GM12865 (cell line): ENCODE data around the gene CLIC4.
A peak's percentile ranks its signal among the peaks of the same experiment; 100 is the strongest.
"Not testable (repeated sequence)": the region's sequence is repeated elsewhere in the genome, so short reads cannot be mapped to it uniquely, and the experiment has no call there.

Experiments
- DNase-seq: peaks from one replicate; pipeline ENCODE4 v3.0.0; 2010; ENCODE audit warnings: low read depth
- H3K4me3 ChIP-seq: 2 replicates; pipeline ENCODE4 v1.5.1; 2011; ENCODE audit warnings: mild to moderate bottlenecking, low read depth, low read length, control low read depth
- CTCF ChIP-seq: IDR thresholded peaks from 2 replicates; pipeline ENCODE4 v1.5.1; 2011; ENCODE audit warnings: low read length, control low read depth, low read depth, inconsistent platforms; ENCODE audit not compliant: insufficient read depth; ENCODE audit errors: missing control alignments

Gene CLIC4

GRCh38 chr1:24744911-24745710, at the start of gene CLIC4:
CLIC4 (plus strand) TSS chr1:24745447; CDS start chr1:24745554, 107 bp downstream.
- no peak for TF ChIP-seq CTCF
- peak within 1 kb of the TSS; percentile 88 for H3K4me3 ChIP-seq
- peak; percentile 100 for DNase-seq

GRCh38 chr1:24696041-24696755, 49.0 kb upstream of the CLIC4 start:
- no peak for TF ChIP-seq CTCF
- no peak overlapping the region for H3K4me3 ChIP-seq
- DNase-seq = no peak

GRCh38 chr1:24696756-24697330, 48.4 kb upstream of the CLIC4 start:
- DNase-seq = no peak
- TF ChIP-seq CTCF = no peak
- no peak overlapping the region for H3K4me3 ChIP-seq

GRCh38 chr1:24697453-24698001, 47.7 kb upstream of the CLIC4 start:
- not testable (repeated sequence) for H3K4me3 ChIP-seq, DNase-seq

GRCh38 chr1:24698326-24698725, 46.9 kb upstream of the CLIC4 start:
- H3K4me3 ChIP-seq, DNase-seq: not testable (repeated sequence)

GRCh38 chr1:24699628-24700027, 45.6 kb upstream of the CLIC4 start:
- no peak overlapping the region for H3K4me3 ChIP-seq
- TF ChIP-seq CTCF = no peak
- DNase-seq = no peak

- DNase-seq = no peak
- H3K4me3 ChIP-seq = no peak overlapping the region
- TF ChIP-seq CTCF = no peak
Observed at GRCh38 chr1:24702511-24703293, 42.5 kb upstream of the CLIC4 start.
